H9 (cell line): ENCODE measurements around the gene WFIKKN1. TPM values are rescaled to one million over a fixed set of nuclear protein-coding genes. Genes with fewer than 3 reads are reported as not detected.

Experiments
- DNase-seq: peaks from one replicate; pipeline ENCODE4 v3.0.0-alpha.2; 2017
- H2AFZ ChIP-seq: one replicate; pipeline ENCODE4 v1.6.1; 2013; ENCODE audit warnings: mild to moderate bottlenecking, low read length, control low read depth, moderate library complexity
- H2AK5ac ChIP-seq: 2 replicates; pipeline ENCODE4 v1.6.1; 2013; ENCODE audit warnings: low read length, control low read depth, mixed read lengths; ENCODE audit not compliant: insufficient read length
- H2BK120ac ChIP-seq: one replicate; pipeline ENCODE4 v1.6.1; 2013; ENCODE audit warnings: low read depth, mild to moderate bottlenecking, low read length, control low read depth, inconsistent platforms; ENCODE audit not compliant: poor library complexity, severe bottlenecking
- H2BK12ac ChIP-seq: 2 replicates; pipeline ENCODE4 v1.6.1; 2013; ENCODE audit warnings: low read length, control low read depth, mixed read lengths, low read depth; ENCODE audit not compliant: insufficient read length
- H2BK15ac ChIP-seq: 2 replicates; pipeline ENCODE4 v1.6.1; 2013; ENCODE audit warnings: low read depth, low read length, control low read depth
- H2BK20ac ChIP-seq: one replicate; pipeline ENCODE4 v1.6.1; 2013; ENCODE audit warnings: low read depth, mild to moderate bottlenecking, low read length, control low read depth, inconsistent platforms; ENCODE audit not compliant: poor library complexity, severe bottlenecking
- H2BK5ac ChIP-seq: 2 replicates; pipeline ENCODE4 v1.6.1; 2013; ENCODE audit warnings: low read length, control low read depth, mixed read lengths; ENCODE audit not compliant: insufficient read length
- H3K14ac ChIP-seq: 2 replicates; pipeline ENCODE4 v1.6.1; 2013; ENCODE audit warnings: low read length, control low read depth; ENCODE audit not compliant: insufficient read depth
- H3K18ac ChIP-seq: 2 replicates; pipeline ENCODE4 v1.6.1; 2013; ENCODE audit warnings: low read depth, mild to moderate bottlenecking, mixed read lengths, low read length, control low read depth; ENCODE audit not compliant: insufficient read length
- H3K23ac ChIP-seq: 2 replicates; pipeline ENCODE4 v1.6.1; 2013; ENCODE audit warnings: low read length, control low read depth, mixed read lengths, low read depth; ENCODE audit not compliant: insufficient read length
- H3K23me2 ChIP-seq: 2 replicates; pipeline ENCODE4 v1.6.1; 2013; ENCODE audit warnings: low read depth, mild to moderate bottlenecking, mixed read lengths, low read length, control low read depth; ENCODE audit not compliant: insufficient read length, poor library complexity, severe bottlenecking
- H3K27ac ChIP-seq: 2 replicates; pipeline ENCODE4 v1.5.1; 2013; ENCODE audit warnings: low read length, control low read depth, mixed read lengths, low read depth; ENCODE audit not compliant: insufficient read length
- H3K27me3 ChIP-seq: 2 replicates; pipeline ENCODE4 v1.6.1; 2013; ENCODE audit warnings: low read length, control low read depth, inconsistent platforms; ENCODE audit not compliant: insufficient read depth
- H3K4ac ChIP-seq: 2 replicates; pipeline ENCODE4 v1.6.1; 2013; ENCODE audit warnings: low read depth, mild to moderate bottlenecking, control low read depth, inconsistent platforms, low read length, moderate library complexity
- H3K4me1 ChIP-seq: 2 replicates; pipeline ENCODE4 v1.6.1; 2013; ENCODE audit warnings: low read length, control low read depth, inconsistent platforms; ENCODE audit not compliant: insufficient read depth
- H3K4me2 ChIP-seq: 2 replicates; pipeline ENCODE4 v1.6.1; 2013; ENCODE audit warnings: low read length, control low read depth, mixed read lengths; ENCODE audit not compliant: insufficient read length, insufficient read depth
- H3K56ac ChIP-seq: 2 replicates; pipeline ENCODE4 v1.6.1; 2013; ENCODE audit warnings: low read depth, mild to moderate bottlenecking, mixed read lengths, low read length, control low read depth; ENCODE audit not compliant: insufficient read length
- H3K79me1 ChIP-seq: 2 replicates; pipeline ENCODE4 v1.6.1; 2013; ENCODE audit warnings: low read depth, mild to moderate bottlenecking, moderate library complexity, low read length, control low read depth, inconsistent platforms; ENCODE audit not compliant: insufficient read depth, poor library complexity, severe bottlenecking
- H3K79me2 ChIP-seq: 2 replicates; pipeline ENCODE4 v1.6.1; 2013; ENCODE audit warnings: low read length, control low read depth, inconsistent platforms; ENCODE audit not compliant: insufficient read depth
- H3K9ac ChIP-seq: 2 replicates; pipeline ENCODE4 v1.6.1; 2013; ENCODE audit warnings: low read length, control low read depth, mixed read lengths; ENCODE audit not compliant: insufficient read length; ENCODE audit errors: extremely low read depth
- H3K9me3 ChIP-seq: one replicate; pipeline ENCODE4 v1.6.1; 2013; ENCODE audit warnings: low read depth, low read length, inconsistent platforms; ENCODE audit not compliant: control insufficient read depth
- H3T11ph ChIP-seq: one replicate; pipeline ENCODE4 v1.6.1; 2013; ENCODE audit warnings: mild to moderate bottlenecking, low read length, control low read depth, inconsistent platforms
- H4K20me1 ChIP-seq: one replicate; pipeline ENCODE4 v1.6.1; 2013; ENCODE audit not compliant: control insufficient read depth, insufficient read length, insufficient read depth
- H4K5ac ChIP-seq: 2 replicates; pipeline ENCODE4 v1.6.1; 2013; ENCODE audit warnings: low read depth, mild to moderate bottlenecking, mixed read lengths, low read length, control low read depth; ENCODE audit not compliant: insufficient read length
- H4K8ac ChIP-seq: replicated peaks from 2 replicates; pipeline ENCODE4 v1.6.1; 2013; ENCODE audit warnings: low read length, control low read depth, mixed read lengths, low read depth; ENCODE audit not compliant: insufficient read length
- H4K91ac ChIP-seq: 2 replicates; pipeline ENCODE4 v1.6.1; 2013; ENCODE audit warnings: low read depth, mild to moderate bottlenecking, moderate library complexity, mixed read lengths, low read length, control low read depth; ENCODE audit not compliant: insufficient read length
- H3K27ac Mint-ChIP-seq, 3 experiments: 2 replicates in 2 of 3; 3 replicates in 1 of 3; pipeline ENCODE4 v1.8.0; 2020 to 2021; ENCODE audit warnings: mixed read lengths in 3 of 3, mild to moderate bottlenecking in 1 of 3, moderate library complexity in 1 of 3
- H3K27me3 Mint-ChIP-seq: 2 replicates; pipeline ENCODE4 v1.8.0; 2021; ENCODE audit warnings: low read depth, mild to moderate bottlenecking, moderate library complexity, mixed read lengths
- H3K36me3 Mint-ChIP-seq, 3 experiments: 2 replicates in 2 of 3; 3 replicates in 1 of 3; pipeline ENCODE4 v1.8.0; 2020 to 2021; ENCODE audit warnings: low read depth in 3 of 3, mixed read lengths in 3 of 3; ENCODE audit not compliant: insufficient read depth in 1 of 3
- H3K4me1 Mint-ChIP-seq, 2 experiments: 2 replicates each; pipeline ENCODE4 v1.8.0; 2020; ENCODE audit warnings: mixed read lengths in 2 of 2
- H3K4me3 Mint-ChIP-seq, 2 experiments: 2 replicates in 1 of 2; 3 replicates in 1 of 2; pipeline ENCODE4 v1.8.0; 2020 to 2021; ENCODE audit warnings: mild to moderate bottlenecking in 2 of 2, mixed read lengths in 2 of 2, moderate library complexity in 1 of 2
- H3K9me3 Mint-ChIP-seq, 2 experiments: 2 replicates in 1 of 2; 3 replicates in 1 of 2; pipeline ENCODE4 v1.8.0; 2020; ENCODE audit warnings: mild to moderate bottlenecking in 2 of 2, mixed read lengths in 2 of 2, moderate library complexity in 1 of 2
- CTCF ChIP-seq: fragments of 200-600 bp; sonication (generic); conservative IDR thresholded peaks from 3 replicates; pipeline ENCODE4 v1.8.0; 2021; ENCODE audit warnings: antibody characterized with exemption, mild to moderate bottlenecking
- WGBS: extraction: QIAGEN DNeasy Blood & Tissue Kit; methylation state at CpG from one replicate; pipeline ENCODE4 v1.1.7; 2013; ENCODE audit warnings: missing lambda C conversion rate, low lambda C conversion rate, mixed read lengths; ENCODE audit not compliant: insufficient read length; ENCODE audit errors: extremely low coverage; 5-methylcytosine and 5-hydroxymethylcytosine counted together
- total RNA-seq: library from RNA; stranded (reverse); gene quantifications from 2 replicates; pipeline ENCODE4 v1.2.1, GENCODE V29; 2021

The WFIKKN1 gene
- total RNA-seq, 1 experiment from 2014 or later: 8.3 TPM

- Histone ChIP-seq H2BK12ac (no peak overlapping the region), H2BK20ac (no peak overlapping the region), H3T11ph (no peak overlapping the region), H3K4me2 (no peak overlapping the region), H3K4ac (no peak overlapping the region), H4K8ac (no peak overlapping the region), H2AK5ac (no peak overlapping the region), H3K56ac (no peak overlapping the region), H3K14ac (no peak overlapping the region), H4K5ac (no peak overlapping the region), H4K91ac (no peak overlapping the region), H3K27ac (no peak overlapping the region), H3K18ac (no peak overlapping the region), H2AFZ (no peak overlapping the region), H2BK15ac (no peak overlapping the region), H2BK120ac (no peak overlapping the region), H3K9me3 (no peaks in the 10 kb centered on the region), H3K9ac (no peak overlapping the region), H3K79me1 (no peaks in the 10 kb centered on the region), H4K20me1 (no peaks in the 10 kb centered on the region), H3K23me2 (peaks cover 8% of the 10 kb centered on the region), H3K4me1 (no peaks in the 10 kb centered on the region; the same call in 1 of the 2 replicates), H3K79me2 (no peaks in the 10 kb centered on the region), H3K23ac (no peak overlapping the region), H2BK5ac (no peak overlapping the region), H3K27me3 (no peaks in the 10 kb centered on the region)
- peaks cover 0 to 10% (median 0%) of the 10 kb centered on the region in 3 experiments; a peak in 3 of 7 replicates for H3K36me3 Mint-ChIP-seq
- DNase-seq: peak; percentile 33
- no peaks in the 10 kb centered on the region for H3K9me3 Mint-ChIP-seq
- peaks cover 10 to 45% of the 10 kb centered on the region in 2 experiments for H3K4me1 Mint-ChIP-seq
- WGBS: no CpG with 5 or more reads among the region's 50 CpGs
- no peak overlapping the region for H3K4me3 Mint-ChIP-seq
- no peak overlapping the region for H3K27ac Mint-ChIP-seq
- no peaks in the 10 kb centered on the region for H3K27me3 Mint-ChIP-seq
- no peak for TF ChIP-seq CTCF
Measured at GRCh38 chr16:627454-628239, 3.1 kb upstream of the WFIKKN1 start.
